HG03469 (cell line): ENCODE results near the gene TMEM176A.

ENCODE experiments used
- ATAC-seq: cut with Tn5 transposase; IDR thresholded peaks from one replicate; pipeline ENCODE4 v1.9.1; 2021; ENCODE audit warnings: mild to moderate bottlenecking, moderate library complexity, moderate number of reproducible peaks; ENCODE audit not compliant: unreplicated experiment

TMEM176A gene

GRCh38 chr7:150846291-150847115 lies 45.9 kb downstream of the TMEM176A start:
- no peak for ATAC-seq

- no peak for ATAC-seq
Observed at GRCh38 chr7:150847536-150847935, 47.0 kb downstream of the TMEM176A start.

GRCh38 chr7:150848111-150848510 lies 47.5 kb downstream of the TMEM176A start:
- no peak for ATAC-seq

- ATAC-seq, result no peak
Observed at GRCh38 chr7:150848561-150849115, 48.1 kb downstream of the TMEM176A start.

- no peak for ATAC-seq
Observed at GRCh38 chr7:150849204-150849775, 48.7 kb downstream of the TMEM176A start.

- ATAC-seq, result no peak
Observed at GRCh38 chr7:150850273-150850672, 49.7 kb downstream of the TMEM176A start.

GRCh38 chr7:150851492-150852370 lies 51.2 kb downstream of the TMEM176A start:
- ATAC-seq, result no peak

- no peak for ATAC-seq
Observed at GRCh38 chr7:150852371-150852905, 51.9 kb downstream of the TMEM176A start, which contains the start of gene AOC1. Gene AOC1, plus strand, starts transcription at chr7:150852517. Its CDS starts 3,954 bp downstream, at chr7:150856471.

- no peak for ATAC-seq
Observed at GRCh38 chr7:150854066-150855000, 53.8 kb downstream of the TMEM176A start.
